HepG2 (cell line): ENCODE data around the gene MIF. TPM values are rescaled to one million over a fixed set of nuclear protein-coding genes. Genes with fewer than 3 reads are reported as not detected.
A peak's percentile ranks its signal among the peaks of the same experiment; 100 is the strongest.

ENCODE experiments used
- ARID3A ChIP-seq: IDR thresholded peaks from 2 replicates; pipeline ENCODE4 v1.6.1; 2012; ENCODE audit warnings: low read depth, low read length, improper control_type of control experiment
- ARNTL ChIP-seq: sonication (generic); formaldehyde crosslinking; IDR thresholded peaks from 2 replicates; pipeline ENCODE4 v1.4.0; 2020; ENCODE audit warnings: mild to moderate bottlenecking, missing genetic modification reagents
- FOSL1 ChIP-seq: sonication (generic); formaldehyde crosslinking; IDR thresholded peaks from 2 replicates; pipeline ENCODE4 v1.9.0; 2021; ENCODE audit warnings: missing genetic modification reagents, borderline replicate concordance
- MYNN ChIP-seq: sonication (generic); formaldehyde crosslinking; IDR thresholded peaks from 2 replicates; pipeline ENCODE4 v1.4.0; 2020; ENCODE audit warnings: mild to moderate bottlenecking, low read depth, missing genetic modification reagents
- RARG ChIP-seq: sonication (generic); formaldehyde crosslinking; IDR thresholded peaks from 2 replicates; pipeline ENCODE4 v1.4.0; 2020; ENCODE audit warnings: low read depth, mild to moderate bottlenecking, missing genetic modification reagents
- SMAD9 ChIP-seq: sonication (generic); formaldehyde crosslinking; IDR thresholded peaks from 2 replicates; pipeline ENCODE4 v1.5.1; 2020; ENCODE audit warnings: mild to moderate bottlenecking, missing genetic modification reagents
- SP140L ChIP-seq: sonication (generic); formaldehyde crosslinking; IDR thresholded peaks from 2 replicates; pipeline ENCODE4 v1.4.0; 2020; ENCODE audit warnings: missing genetic modification reagents, borderline replicate concordance
- TAF1 ChIP-seq: sonication (generic); formaldehyde crosslinking; IDR thresholded peaks from 2 replicates; pipeline ENCODE4 v1.4.0; 2020; ENCODE audit warnings: missing genetic modification reagents
- U2AF1 ChIP-seq: fragments of 200-400 bp; formaldehyde crosslinking; optimal IDR thresholded peaks from 2 replicates; pipeline ENCODE3; 2017; ENCODE audit warnings: mild to moderate bottlenecking, low read depth, low read length
- ZBED4 ChIP-seq: sonication (generic); formaldehyde crosslinking; IDR thresholded peaks from 2 replicates; pipeline ENCODE4 v1.4.0; 2020; ENCODE audit warnings: missing genetic modification reagents, borderline replicate concordance
- ZBTB46 ChIP-seq: sonication (generic); formaldehyde crosslinking; IDR thresholded peaks from 2 replicates; pipeline ENCODE4 v1.4.0; 2020; ENCODE audit warnings: mild to moderate bottlenecking, missing genetic modification reagents, borderline replicate concordance
- ZEB1 ChIP-seq: IDR thresholded peaks from 2 replicates; pipeline ENCODE4 v1.6.1; 2012; ENCODE audit warnings: mild to moderate bottlenecking, low read depth, inconsistent platforms; ENCODE audit not compliant: insufficient replicate concordance
- ZFP36 ChIP-seq: fragments of 150-350 bp; IDR thresholded peaks from 2 replicates; pipeline ENCODE4 v1.6.1; 2018; ENCODE audit warnings: borderline replicate concordance, low read length, low read depth; ENCODE audit not compliant: partially characterized antibody
- ZNF253 ChIP-seq: sonication (generic); formaldehyde crosslinking; IDR thresholded peaks from 2 replicates; pipeline ENCODE4 v1.8.0; 2022; ENCODE audit warnings: mild to moderate bottlenecking, missing genetic modification reagents, borderline replicate concordance
- ZNF30 ChIP-seq: sonication (generic); formaldehyde crosslinking; IDR thresholded peaks from 2 replicates; pipeline ENCODE4 v1.5.0; 2020; ENCODE audit warnings: mild to moderate bottlenecking, missing genetic modification reagents
- ZNF317 ChIP-seq: sonication (generic); formaldehyde crosslinking; IDR thresholded peaks from 2 replicates; pipeline ENCODE4 v1.5.0; 2020; ENCODE audit warnings: mild to moderate bottlenecking, missing genetic modification reagents
- ZNF414 ChIP-seq: sonication (generic); formaldehyde crosslinking; IDR thresholded peaks from 2 replicates; pipeline ENCODE4 v1.5.0; 2020; ENCODE audit warnings: missing genetic modification reagents
- ZNF501 ChIP-seq: sonication (generic); formaldehyde crosslinking; IDR thresholded peaks from 2 replicates; pipeline ENCODE4 v1.5.1; 2020; ENCODE audit warnings: mild to moderate bottlenecking, moderate library complexity, missing genetic modification reagents
- ZNF562 ChIP-seq: sonication (generic); formaldehyde crosslinking; IDR thresholded peaks from 2 replicates; pipeline ENCODE4 v1.8.0; 2022; ENCODE audit warnings: missing genetic modification reagents, borderline replicate concordance
- ZNF577 ChIP-seq: sonication (generic); formaldehyde crosslinking; IDR thresholded peaks from 2 replicates; pipeline ENCODE4 v1.4.0; 2020; ENCODE audit warnings: mild to moderate bottlenecking, low read depth, missing genetic modification reagents, borderline replicate concordance
- ZNF703 ChIP-seq: sonication (generic); formaldehyde crosslinking; IDR thresholded peaks from 2 replicates; pipeline ENCODE4 v1.5.1; 2020; ENCODE audit warnings: missing genetic modification reagents, mild to moderate bottlenecking, moderate library complexity, borderline replicate concordance
- ZSCAN29 ChIP-seq: sonication (generic); formaldehyde crosslinking; conservative IDR thresholded peaks from 2 replicates; pipeline ENCODE4 v1.4.0; 2020; ENCODE audit warnings: mild to moderate bottlenecking, missing genetic modification reagents
- polyA plus RNA-seq, 8 experiments: library from polyadenylated mRNA; depleted of rRNA in 3 of 8; stranded (reverse) in 7 of 8; unstranded in 1 of 8; fragments of >200 nt; fragmentation: Illumina TruSeq in 4 of 8; extraction: Trizol in 4 of 8; gene quantifications; 2 replicates each; pipeline versions ENCODE4 v1.2.1 to v1.2.3, GENCODE V29; 2011 to 2016; ENCODE audit warnings: low read depth in 4 of 8, missing spikeins in 1 of 8, mixed read lengths in 1 of 8; ENCODE audit not compliant: insufficient read depth in 1 of 8
- total RNA-seq, 5 experiments: library from RNA; depleted of rRNA; stranded (reverse); fragments of >200 nt; fragmentation: Illumina TruSeq; extraction: Trizol; gene quantifications; 2 replicates each; pipeline ENCODE4 v1.2.3, GENCODE V29; 2016; ENCODE audit warnings: low read depth in 1 of 5

MIF gene
- total and polyA plus RNA-seq, 2 of the 13 experiments (the other 11 are each of a cell fraction or from before 2014, with no cell fraction given): 634 to 675 TPM

GRCh38 chr22:23913661-23914353 lies 19.6 kb downstream of the MIF start (continued):
- TF ChIP-seq ZBTB46 (CRISPR knock-in tag): no peak
- no peak for TF ChIP-seq ZNF703
- TF ChIP-seq ZNF317 (CRISPR knock-in tag): 0 out of 2 replicates have a peak, but pooled peaks have one; percentile 38
- no peak for TF ChIP-seq ARNTL (CRISPR knock-in tag)
- TF ChIP-seq ZNF577 (CRISPR knock-in tag): no peak
- no peak for TF ChIP-seq ZBED4 (CRISPR knock-in tag)
- TF ChIP-seq ZNF414 (CRISPR knock-in tag): peak; percentile 87; the same call in 1 of the 2 replicates
- no peak for TF ChIP-seq SP140L (CRISPR knock-in tag)
- no peak for TF ChIP-seq RARG (CRISPR knock-in tag)
- TF ChIP-seq MYNN (CRISPR knock-in tag): no peak
- TF ChIP-seq ZNF501 (CRISPR knock-in tag): peak; percentile 98
- TF ChIP-seq ZEB1: no peak
- TF ChIP-seq ZNF562 (CRISPR knock-in tag): no peak; the same call in 1 of the 2 replicates
- peak; percentile 56; the same call in 1 of the 2 replicates for TF ChIP-seq SMAD9 (CRISPR knock-in tag)
- peak; percentile 71 for TF ChIP-seq U2AF1
- no peak for TF ChIP-seq FOSL1 (CRISPR knock-in tag)
- TF ChIP-seq ZFP36: no peak
- TF ChIP-seq ARID3A: no peak
- no peak for TF ChIP-seq ZSCAN29 (CRISPR knock-in tag)
- TF ChIP-seq ZNF253 (CRISPR knock-in tag): 0 out of 2 replicates have a peak, but pooled peaks have one; percentile 49
- peak; percentile 89 for TF ChIP-seq TAF1 (CRISPR knock-in tag)
- no peak for TF ChIP-seq ZNF30 (CRISPR knock-in tag)
